Parathyroid adenoma (tissue), 2 donors: ENCODE measurements around the gene TOP3B.

Experiments
- H2AFZ ChIP-seq: fragments of 300-600 bp; sonication (generic); one replicate; pipeline ENCODE4 v1.7.0; 2017; ENCODE audit warnings: antibody characterized with exemption, mild to moderate bottlenecking
- H3K27ac ChIP-seq: fragments of 300-600 bp; sonication (generic); one replicate; pipeline ENCODE4 v1.7.0; 2017
- H3K27me3 ChIP-seq: fragments of 300-600 bp; sonication (generic); one replicate; pipeline ENCODE4 v1.7.0; 2017; ENCODE audit warnings: low read length; ENCODE audit not compliant: control insufficient read depth, insufficient read depth
- H3K36me3 ChIP-seq: fragments of 300-600 bp; sonication (generic); one replicate; pipeline ENCODE4 v1.7.0; 2017; ENCODE audit warnings: low read length; ENCODE audit not compliant: control insufficient read depth, insufficient read depth
- H3K4me1 ChIP-seq: fragments of 300-600 bp; sonication (generic); one replicate; pipeline ENCODE4 v1.7.0; 2017; ENCODE audit warnings: control low read depth
- H3K4me2 ChIP-seq: fragments of 300-600 bp; sonication (generic); one replicate; pipeline ENCODE4 v1.7.0; 2017; ENCODE audit warnings: low read length
- H3K4me3 ChIP-seq: fragments of 300-600 bp; sonication (generic); one replicate; pipeline ENCODE4 v1.7.0; 2017; ENCODE audit warnings: low read depth, low read length
- H3K79me2 ChIP-seq: fragments of 300-600 bp; sonication (generic); one replicate; pipeline ENCODE4 v1.7.0; 2017; ENCODE audit warnings: control low read depth
- H3K9ac ChIP-seq: fragments of 300-600 bp; sonication (generic); one replicate; pipeline ENCODE4 v1.7.0; 2017; ENCODE audit warnings: mild to moderate bottlenecking
- H3K9me3 ChIP-seq: fragments of 300-600 bp; sonication (generic); one replicate; pipeline ENCODE4 v1.7.0; 2017; ENCODE audit warnings: low read length; ENCODE audit not compliant: control insufficient read depth
- TF ChIP-seq, protein P1 (sequence below): fragments of 300-600 bp; sonication (generic); IDR thresholded peaks from one replicate; pipeline ENCODE4 v1.7.0; 2017; ENCODE audit warnings: antibody characterized with exemption, mild to moderate bottlenecking
- donor health status: primary hyperparathyroidism.

The TOP3B gene

DNA sequence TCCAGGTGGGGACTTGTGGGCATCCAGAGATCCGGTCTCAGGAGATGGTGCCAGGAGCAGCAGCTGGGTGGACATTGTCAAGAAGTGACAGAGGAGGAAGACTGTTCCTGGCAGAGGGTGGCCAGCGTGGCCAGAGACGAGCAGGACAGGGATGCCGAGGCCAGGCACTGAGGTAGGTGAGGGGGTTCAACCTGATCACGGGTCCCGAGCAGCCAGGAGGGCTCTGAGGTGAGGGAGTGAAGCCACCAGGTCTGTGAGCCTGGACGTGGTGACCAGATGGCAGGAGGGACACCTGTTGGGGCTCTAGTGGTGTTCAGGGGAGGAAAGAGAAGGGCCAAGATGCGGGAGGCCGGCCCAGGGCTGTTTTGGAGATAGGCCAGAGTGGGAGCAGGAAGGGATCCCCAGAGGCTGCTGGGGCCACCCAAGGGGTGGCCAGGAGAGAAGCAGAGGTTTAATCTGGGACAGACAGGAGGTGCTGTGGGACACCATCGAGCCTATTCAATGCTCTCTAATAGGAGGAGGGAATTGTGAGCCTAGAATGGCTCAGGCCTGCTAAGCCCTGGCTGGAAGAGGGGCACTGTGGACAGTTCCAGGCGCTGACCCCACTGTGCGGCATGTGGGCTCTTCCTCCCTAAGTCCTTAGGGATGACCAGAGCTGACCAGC lies 36.2 kb downstream of the TOP3B start:
- peak overlapping the region; percentile 39 for H3K27ac ChIP-seq
- no peak overlapping the region for H2AFZ ChIP-seq
- H3K4me2 ChIP-seq, result no peak overlapping the region
- H3K79me2 ChIP-seq, result peaks cover 2% of the 10 kb centered on the region
- TF ChIP-seq, protein P1, sequence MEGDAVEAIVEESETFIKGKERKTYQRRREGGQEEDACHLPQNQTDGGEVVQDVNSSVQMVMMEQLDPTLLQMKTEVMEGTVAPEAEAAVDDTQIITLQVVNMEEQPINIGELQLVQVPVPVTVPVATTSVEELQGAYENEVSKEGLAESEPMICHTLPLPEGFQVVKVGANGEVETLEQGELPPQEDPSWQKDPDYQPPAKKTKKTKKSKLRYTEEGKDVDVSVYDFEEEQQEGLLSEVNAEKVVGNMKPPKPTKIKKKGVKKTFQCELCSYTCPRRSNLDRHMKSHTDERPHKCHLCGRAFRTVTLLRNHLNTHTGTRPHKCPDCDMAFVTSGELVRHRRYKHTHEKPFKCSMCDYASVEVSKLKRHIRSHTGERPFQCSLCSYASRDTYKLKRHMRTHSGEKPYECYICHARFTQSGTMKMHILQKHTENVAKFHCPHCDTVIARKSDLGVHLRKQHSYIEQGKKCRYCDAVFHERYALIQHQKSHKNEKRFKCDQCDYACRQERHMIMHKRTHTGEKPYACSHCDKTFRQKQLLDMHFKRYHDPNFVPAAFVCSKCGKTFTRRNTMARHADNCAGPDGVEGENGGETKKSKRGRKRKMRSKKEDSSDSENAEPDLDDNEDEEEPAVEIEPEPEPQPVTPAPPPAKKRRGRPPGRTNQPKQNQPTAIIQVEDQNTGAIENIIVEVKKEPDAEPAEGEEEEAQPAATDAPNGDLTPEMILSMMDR, result no peak
- H3K9ac ChIP-seq, result no peak overlapping the region
- no peaks in the 10 kb centered on the region for H3K9me3 ChIP-seq
- H3K27me3 ChIP-seq, result no peaks in the 10 kb centered on the region
- no peak overlapping the region for H3K4me3 ChIP-seq
- H3K4me1 ChIP-seq, result no peaks in the 10 kb centered on the region
- no peaks in the 10 kb centered on the region for H3K36me3 ChIP-seq

DNA sequence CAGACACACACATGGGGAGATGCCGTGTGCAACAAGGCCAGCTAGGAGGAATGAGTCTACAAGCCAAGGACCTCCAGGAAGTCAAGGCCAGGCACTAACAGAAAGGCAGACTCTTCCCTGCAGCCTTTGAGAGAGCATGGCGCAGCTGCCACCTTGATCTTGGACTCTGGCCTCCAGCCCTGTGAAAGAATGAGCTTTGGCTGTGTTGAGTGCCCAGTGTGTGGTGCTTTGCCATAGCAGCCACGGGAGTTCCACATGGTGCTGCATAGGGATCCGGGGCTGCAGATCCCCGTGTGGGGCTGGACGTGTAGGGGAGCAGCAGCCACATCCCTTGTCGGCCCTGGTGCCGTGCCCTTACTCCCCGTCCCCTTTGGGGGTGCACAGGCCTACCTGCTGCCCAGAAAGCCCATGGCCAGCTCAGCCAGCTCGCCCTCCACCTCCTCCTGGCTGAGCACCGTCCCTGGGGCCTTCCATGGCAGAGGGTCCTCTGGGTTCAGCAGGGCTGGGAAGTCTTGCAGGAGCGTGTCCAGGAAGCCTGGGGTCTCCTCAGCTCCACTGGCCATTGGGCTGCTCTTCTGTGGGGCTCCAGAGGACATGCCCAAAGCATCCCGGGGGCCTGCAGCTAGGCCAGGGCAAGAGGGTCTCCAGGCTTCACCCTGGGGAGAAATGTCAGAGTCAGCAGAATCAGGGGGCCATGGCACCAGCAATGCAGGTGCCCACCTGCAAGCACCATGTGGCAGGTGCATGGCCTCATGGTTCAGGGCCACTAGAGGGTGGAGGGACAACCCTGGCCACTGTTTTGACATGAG lies 36.9 kb downstream of the TOP3B start:
- Histone ChIP-seq H3K9ac (no peak overlapping the region), H3K4me1 (no peaks in the 10 kb centered on the region), H3K36me3 (no peaks in the 10 kb centered on the region), H2AFZ (no peak overlapping the region), H3K4me2 (no peak overlapping the region), H3K27me3 (no peaks in the 10 kb centered on the region), H3K4me3 (no peak overlapping the region), H3K27ac (no peak overlapping the region), H3K79me2 (peaks cover 2% of the 10 kb centered on the region), H3K9me3 (no peaks in the 10 kb centered on the region)
- TF ChIP-seq, protein P1, result no peak

DNA sequence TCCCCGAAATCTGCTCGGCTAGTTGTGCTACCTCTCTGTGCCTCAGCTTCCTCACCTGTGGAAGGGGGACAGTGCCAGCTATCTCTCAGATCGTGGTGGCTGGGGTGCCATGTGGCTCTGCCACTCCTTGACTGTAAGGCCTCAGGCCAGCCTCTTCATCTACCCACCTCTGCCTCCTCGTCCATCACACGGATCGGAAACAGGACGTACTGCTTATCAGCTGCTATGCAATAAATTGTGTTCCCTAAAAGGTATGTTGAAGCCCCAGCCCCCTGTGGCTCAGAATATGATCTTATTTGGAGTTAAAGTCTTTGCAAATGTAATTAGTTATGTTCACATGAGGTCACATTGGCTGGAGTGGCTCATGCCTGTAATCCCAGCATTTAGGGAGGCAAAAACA lies 37.7 kb downstream of the TOP3B start:
- no peak overlapping the region for H3K9ac ChIP-seq
- no peak overlapping the region for H3K4me2 ChIP-seq
- H3K27ac ChIP-seq, result peak overlapping the region; percentile 19
- H3K9me3 ChIP-seq, result no peaks in the 10 kb centered on the region
- TF ChIP-seq, protein P1, result no peak
- peaks cover 2% of the 10 kb centered on the region for H3K79me2 ChIP-seq
- H3K36me3 ChIP-seq, result no peaks in the 10 kb centered on the region
- no peak overlapping the region for H3K4me3 ChIP-seq
- H3K4me1 ChIP-seq, result no peaks in the 10 kb centered on the region
- H3K27me3 ChIP-seq, result no peaks in the 10 kb centered on the region
- no peak overlapping the region for H2AFZ ChIP-seq

DNA sequence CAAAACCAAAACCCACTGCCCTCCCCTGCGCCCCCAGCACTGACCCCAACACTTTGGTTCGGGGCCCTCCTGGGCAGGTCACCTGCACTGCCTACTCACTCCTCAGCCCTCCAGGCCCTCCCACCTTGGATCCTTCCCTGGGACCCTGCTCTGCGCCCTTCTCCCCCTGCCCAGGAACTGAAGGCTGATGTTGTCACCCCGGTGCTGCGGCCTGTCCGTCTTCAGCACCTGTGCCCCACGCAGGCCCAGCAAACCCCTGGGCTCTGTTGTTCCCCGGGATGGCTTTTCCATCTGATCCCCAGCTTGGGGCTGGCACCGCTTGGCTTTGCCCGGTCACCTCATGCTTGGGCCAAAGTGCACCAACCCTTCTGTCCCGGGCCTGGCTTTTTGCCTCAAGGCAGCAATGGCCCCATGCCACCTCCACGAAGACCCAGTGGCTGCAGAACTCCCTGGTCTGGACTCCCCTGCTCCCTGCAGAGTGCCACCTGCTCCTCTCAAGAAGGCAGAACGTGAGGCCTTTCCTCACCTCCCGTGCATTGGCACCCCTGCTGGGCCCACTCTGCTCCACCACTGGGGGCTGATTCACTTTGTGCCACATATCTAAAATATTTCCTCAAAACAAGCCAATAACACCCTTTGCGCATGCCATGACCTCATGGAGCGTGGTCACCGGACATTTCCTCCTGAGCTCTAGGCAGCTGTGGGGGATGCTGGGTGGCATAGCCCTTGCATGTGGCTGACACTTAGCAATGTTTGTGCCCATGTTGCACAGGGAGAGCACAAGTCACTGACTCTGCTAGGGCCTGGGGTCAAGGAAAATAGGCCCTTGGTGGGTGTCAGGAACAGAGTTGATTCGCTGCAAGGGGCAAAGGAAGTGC lies 38.8 kb downstream of the TOP3B start:
- H3K27ac ChIP-seq, result peak overlapping the region; percentile 29
- TF ChIP-seq, protein P1, result no peak
- no peaks in the 10 kb centered on the region for H3K9me3 ChIP-seq
- no peak overlapping the region for H3K4me2 ChIP-seq
- H3K4me3 ChIP-seq, result no peak overlapping the region
- no peaks in the 10 kb centered on the region for H3K36me3 ChIP-seq
- H3K9ac ChIP-seq, result no peak overlapping the region
- H3K4me1 ChIP-seq, result peaks cover 1% of the 10 kb centered on the region
- H3K79me2 ChIP-seq, result peaks cover 2% of the 10 kb centered on the region
- H2AFZ ChIP-seq, result no peak overlapping the region
- no peaks in the 10 kb centered on the region for H3K27me3 ChIP-seq
